HT1080 (cell line): Measurements from ENCODE around the gene GLT6D1. TPM values are rescaled to one million over a fixed set of nuclear protein-coding genes. Genes with fewer than 3 reads are reported as not detected.
A peak's percentile ranks its signal among the peaks of the same experiment; 100 is the strongest.

Experiments used
- DNase-seq: peaks from one replicate; pipeline ENCODE4 v3.0.0-alpha.2; 2015; ENCODE audit warnings: low read depth
- total RNA-seq: library from RNA; depleted of rRNA; stranded (reverse); fragments of >200 nt; shearing (Covaris generic); gene quantifications from 2 replicates; pipeline ENCODE4 v1.2.3, GENCODE V29; 2014; rRNA removed

Gene GLT6D1
- total RNA-seq, 1 experiment from 2014 or later, result not detected

GRCh38 chr9:135587658-135588057 is 51.7 kb downstream of the GLT6D1 start:
- no peak for DNase-seq

GRCh38 chr9:135586601-135587109 is 52.7 kb downstream of the GLT6D1 start:
- DNase-seq, result no peak

DNA sequence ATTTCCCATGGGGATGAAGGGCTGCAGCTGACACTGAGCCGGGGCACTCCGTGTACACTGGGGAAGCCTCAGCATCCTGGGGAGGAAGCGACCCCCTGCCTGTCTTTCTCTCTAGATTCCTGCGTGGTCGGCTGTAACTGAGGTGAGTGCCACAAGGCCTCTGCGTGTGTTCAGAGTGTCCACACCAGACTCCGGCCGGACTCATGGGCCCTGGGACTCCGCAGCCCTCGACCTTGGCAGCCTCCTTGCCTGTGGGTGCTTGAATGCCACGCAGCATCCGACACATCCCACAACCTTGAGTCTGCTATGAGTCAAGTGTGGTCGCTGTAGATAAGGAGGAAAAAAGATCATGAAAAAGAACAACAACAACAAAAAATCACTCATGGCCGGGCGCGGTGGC is 54.4 kb downstream of the GLT6D1 start:
- peak; percentile 37 for DNase-seq

GRCh38 chr9:135584371-135584770 is 55.0 kb downstream of the GLT6D1 start:
- DNase-seq, result no peak

DNA sequence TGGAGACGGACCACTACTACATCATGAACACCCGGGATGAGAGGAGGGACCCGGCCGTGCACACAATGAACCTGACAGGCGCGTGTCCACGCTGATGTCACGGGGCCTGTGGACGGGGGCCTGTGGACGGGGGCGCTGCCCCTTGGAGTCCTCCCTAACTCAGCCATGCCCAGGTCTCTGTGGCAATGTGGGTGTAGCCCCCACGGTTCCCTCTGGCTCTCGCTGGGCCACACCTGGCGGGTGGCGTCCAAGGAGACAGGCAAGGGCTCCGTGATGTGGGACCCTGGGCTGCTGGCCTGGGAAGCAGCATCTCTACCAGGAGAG is 55.7 kb downstream of the GLT6D1 start:
- no peak for DNase-seq

GRCh38 chr9:135582966-135583687 is 56.2 kb downstream of the GLT6D1 start:
- DNase-seq, result peak; percentile 65

GRCh38 chr9:135582541-135582940 is 56.8 kb downstream of the GLT6D1 start:
- no peak for DNase-seq

GRCh38 chr9:135581636-135582426 is 57.5 kb downstream of the GLT6D1 start:
- no peak for DNase-seq

DNA sequence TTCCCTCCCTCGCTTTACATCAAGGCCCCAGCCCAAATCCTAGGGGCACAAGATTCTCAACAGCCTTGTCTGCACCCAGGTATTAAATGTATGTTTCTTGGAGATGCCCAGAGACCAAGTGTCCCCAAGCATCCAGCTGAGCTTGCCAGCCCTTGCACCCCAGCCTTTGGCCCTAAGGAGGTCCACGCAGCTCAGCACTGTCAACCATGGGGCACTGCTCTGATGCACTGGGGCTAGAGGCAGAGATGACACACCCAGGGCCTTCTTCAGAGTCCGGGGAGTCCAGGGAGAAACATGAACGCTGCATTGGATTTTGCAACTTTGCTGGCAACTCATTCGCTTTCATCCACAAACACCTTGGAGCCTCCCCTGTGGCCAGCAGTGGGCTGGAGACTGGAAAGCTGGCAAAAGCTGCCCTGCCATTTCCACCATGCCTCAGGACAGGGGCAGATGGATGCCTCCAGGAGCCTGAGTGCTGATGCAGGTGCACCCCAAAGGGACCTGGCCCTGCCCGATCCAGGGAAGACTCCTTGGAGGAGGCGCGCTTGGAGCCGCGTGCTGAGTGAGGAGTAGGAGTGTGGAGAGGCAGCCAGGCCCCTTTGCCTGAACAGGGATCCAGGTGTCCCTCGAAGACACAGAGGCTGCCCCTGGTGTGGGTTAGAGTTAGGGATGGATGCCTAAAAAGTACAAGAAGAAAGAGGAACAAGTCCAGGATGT is 58.5 kb downstream of the GLT6D1 start:
- no peak for DNase-seq

- DNase-seq, result no peak
These were observed 59.3 kb downstream of the GLT6D1 start for GRCh38 chr9:135579889-135580660.

DNA sequence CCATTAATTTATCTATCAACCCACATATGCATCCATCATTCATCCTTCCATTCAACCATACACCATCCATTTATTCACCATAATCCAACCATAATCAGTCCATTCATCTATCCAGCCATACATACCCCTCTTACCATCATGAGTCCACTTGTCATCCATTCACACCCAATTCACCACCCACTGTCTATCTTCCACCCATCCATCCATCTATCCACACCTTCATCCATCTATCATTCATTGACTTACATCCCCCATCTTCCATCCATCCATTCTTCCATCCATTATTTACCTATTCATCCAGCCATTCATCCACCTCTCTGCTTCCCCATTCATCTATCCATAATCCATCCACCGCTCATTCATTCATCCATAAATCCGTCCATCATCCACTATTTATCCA is 60.0 kb downstream of the GLT6D1 start:
- DNase-seq, result no peak

- DNase-seq, result no peak
These were observed 62.1 kb downstream of the GLT6D1 start for GRCh38 chr9:135577256-135577655.

GRCh38 chr9:135575995-135576631 is 63.2 kb downstream of the GLT6D1 start:
- no peak for DNase-seq

DNA sequence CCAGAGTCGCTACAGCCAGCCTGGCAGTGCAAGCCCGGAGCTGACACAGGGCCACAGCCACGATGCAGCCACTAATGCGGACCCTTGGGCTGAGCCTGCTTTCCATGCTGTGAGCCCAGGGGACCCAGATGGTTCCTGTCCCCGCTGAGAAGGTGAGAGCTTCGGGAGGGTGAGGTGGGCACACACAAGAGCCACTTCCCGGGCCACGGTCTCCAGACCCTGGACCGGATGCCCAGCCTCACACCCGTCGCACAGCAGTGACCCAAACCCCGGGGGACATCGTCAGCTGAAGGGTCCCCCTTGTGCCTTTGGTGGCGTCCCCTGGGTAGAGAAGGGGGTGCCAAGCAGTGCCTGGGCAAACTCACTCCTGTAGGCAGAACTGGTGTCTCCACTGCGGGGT is 64.4 kb downstream of the GLT6D1 start:
- no peak for DNase-seq

- peak; percentile 37 for DNase-seq
These were observed 65.0 kb downstream of the GLT6D1 start for GRCh38 chr9:135574331-135574730.

Other genes with a start within 250 kb of the GLT6D1 start
- 31.9 and 36.2 TPM in 2 replicates for gene PPP1R26, start 159.8 kb downstream of the GLT6D1 start, total RNA-seq
- gene MRPS2, start 138.9 kb downstream of the GLT6D1 start, total RNA-seq, result 106 and 170 TPM in 2 replicates
- gene LCN1, start 118.1 kb downstream of the GLT6D1 start, total RNA-seq, result 0.33 TPM in 1 of 2 replicates, not detected in the other
- 0.24 TPM in 1 of 2 replicates, not detected in the other for gene OBP2A, start 93.4 kb downstream of the GLT6D1 start, total RNA-seq
- 15.7 and 17.5 TPM in 2 replicates for gene PAEP, start 77.8 kb downstream of the GLT6D1 start, total RNA-seq
- not detected in 2 replicates for gene LCN9, start 23.8 kb upstream of the GLT6D1 start, total RNA-seq
- 0.23 TPM in 1 of 2 replicates, not detected in the other for gene SOHLH1, start 59.9 kb upstream of the GLT6D1 start, total RNA-seq
- gene KCNT1, start 62.6 kb upstream of the GLT6D1 start, total RNA-seq, result not detected in 2 replicates